GM23338 (cell line): ENCODE results near the gene GRIN1. TPM values are rescaled to one million over a fixed set of nuclear protein-coding genes. Genes with fewer than 3 reads are reported as not detected.
A peak's percentile ranks its signal among the peaks of the same experiment; 100 is the strongest.

Experiments
- ATAC-seq: fragments of 200-7000 bp; cut with Tn5 transposase; 3 replicates; pipeline ENCODE4 v1.9.1; 2020
- DNase-seq: peaks from one replicate; pipeline ENCODE4 v3.0.0-alpha.2; 2015; ENCODE audit warnings: low spot score
- H2AFZ ChIP-seq: fragments of 200-600 bp; sonication (generic); 2 replicates; pipeline ENCODE4 v1.8.0; 2016; ENCODE audit warnings: antibody characterized with exemption, mild to moderate bottlenecking, moderate library complexity
- H3F3A ChIP-seq: fragments of 200-600 bp; sonication (generic); replicated peaks from 2 replicates; pipeline ENCODE4 v1.8.0; 2017; ENCODE audit warnings: antibody characterized with exemption, mixed run types, low read depth
- H3K27ac ChIP-seq: fragments of 200-600 bp; sonication (generic); 2 replicates; pipeline ENCODE4 v1.6.1; 2016; ENCODE audit warnings: low read depth
- H3K27me3 ChIP-seq: fragments of 200-600 bp; sonication (generic); 2 replicates; pipeline ENCODE4 v1.8.0; 2016; ENCODE audit warnings: mild to moderate bottlenecking, mixed run types, moderate library complexity; ENCODE audit not compliant: insufficient read depth
- H3K36me3 ChIP-seq: fragments of 200-600 bp; sonication (generic); 2 replicates; pipeline ENCODE4 v1.8.0; 2016; ENCODE audit warnings: mild to moderate bottlenecking; ENCODE audit not compliant: insufficient read depth
- H3K4me1 ChIP-seq: fragments of 200-600 bp; sonication (generic); 2 replicates; pipeline ENCODE4 v1.8.0; 2016; ENCODE audit warnings: mild to moderate bottlenecking, moderate library complexity; ENCODE audit not compliant: insufficient read depth
- H3K4me2 ChIP-seq: fragments of 200-600 bp; sonication (generic); 2 replicates; pipeline ENCODE4 v1.7.1; 2017; ENCODE audit warnings: mixed run types
- H3K4me3 ChIP-seq: fragments of 200-600 bp; sonication (generic); 2 replicates; pipeline ENCODE4 v1.6.1; 2016; ENCODE audit warnings: mixed run types
- H3K79me2 ChIP-seq: fragments of 200-600 bp; sonication (generic); replicated peaks from 2 replicates; pipeline ENCODE4 v1.8.0; 2017; ENCODE audit warnings: mild to moderate bottlenecking; ENCODE audit not compliant: insufficient read depth
- H3K9me2 ChIP-seq: fragments of 200-600 bp; sonication (generic); 2 replicates; pipeline ENCODE4 v1.8.0; 2017; ENCODE audit not compliant: insufficient read depth
- H4K20me1 ChIP-seq: fragments of 200-600 bp; sonication (generic); replicated peaks from 2 replicates; pipeline ENCODE4 v1.8.0; 2017; ENCODE audit warnings: mild to moderate bottlenecking; ENCODE audit not compliant: insufficient read depth
- H3K27ac Mint-ChIP-seq: 2 replicates; pipeline ENCODE4 v1.8.0; 2020; ENCODE audit warnings: inconsistent platforms, mild to moderate bottlenecking, moderate library complexity, mixed read lengths
- H3K27me3 Mint-ChIP-seq: 3 replicates; pipeline ENCODE4 v1.8.0; 2022; ENCODE audit warnings: low read depth, mild to moderate bottlenecking, moderate library complexity, mixed read lengths, inconsistent platforms; ENCODE audit not compliant: insufficient read depth, poor library complexity
- H3K36me3 Mint-ChIP-seq: 3 replicates; pipeline ENCODE4 v1.8.0; 2021; ENCODE audit warnings: low read depth, mild to moderate bottlenecking, inconsistent platforms, moderate library complexity, mixed read lengths
- H3K4me1 Mint-ChIP-seq: 3 replicates; pipeline ENCODE4 v1.8.0; 2020; ENCODE audit warnings: mild to moderate bottlenecking, inconsistent platforms, mixed read lengths
- H3K4me3 Mint-ChIP-seq: 3 replicates; pipeline ENCODE4 v1.8.0; 2021; ENCODE audit warnings: moderate library complexity, mild to moderate bottlenecking, inconsistent platforms, mixed read lengths
- H3K9me3 Mint-ChIP-seq: 3 replicates; pipeline ENCODE4 v1.8.0; 2020; ENCODE audit warnings: moderate library complexity, mild to moderate bottlenecking, inconsistent platforms, mixed read lengths
- polyA plus RNA-seq: library from polyadenylated mRNA; unstranded; fragments of >200 nt; fragmentation: Nextera tagmentation; extraction: Ambion mirVana; gene quantifications from 2 replicates; pipeline ENCODE4 v1.2.1, GENCODE V29; 2016
- total RNA-seq: library from RNA; depleted of rRNA; stranded (reverse); fragments of >200 nt; shearing (Covaris generic); gene quantifications from 2 replicates; pipeline ENCODE4 v1.2.3, GENCODE V29; 2014
- TF ChIP-seq, protein P1 (sequence below): fragments of 250-450 bp; sonication (Bioruptor Pico); IDR thresholded peaks from 2 replicates; pipeline ENCODE4 v1.5.0; 2020; ENCODE audit warnings: mild to moderate bottlenecking, moderate library complexity
- TF ChIP-seq, protein P2 (sequence below), 2 experiments: fragments of 200-600 bp in 1 of 2; sonication (generic) in 1 of 2; conservative IDR thresholded peaks; 2 replicates each; pipeline versions ENCODE4 v1.5.1 to v1.6.1; 2016 to 2017; ENCODE audit warnings: antibody characterized with exemption in 2 of 2, low read depth in 2 of 2, mild to moderate bottlenecking in 2 of 2, moderate library complexity in 1 of 2

The GRIN1 gene
- total and polyA plus RNA-seq, 2 experiments from 2014 or later, result 2.7 to 5.5 TPM

GRCh38 chr9:137164370-137165249 lies 25.7 kb downstream of the GRIN1 start:
- peak overlapping the region; percentile 10; the same call in 1 of the 3 replicates for H3K4me3 Mint-ChIP-seq
- no peaks in the 10 kb centered on the region for H4K20me1 ChIP-seq
- H3K79me2 ChIP-seq, result no peaks in the 10 kb centered on the region
- no peaks in the 10 kb centered on the region for H3K36me3 ChIP-seq
- H3K9me3 Mint-ChIP-seq, result no peaks in the 10 kb centered on the region
- H3F3A ChIP-seq, result no peaks in the 10 kb centered on the region
- H3K4me1 Mint-ChIP-seq, result no peaks in the 10 kb centered on the region; the same call in 2 of the 3 replicates
- no peak overlapping the region for H3K27ac Mint-ChIP-seq
- TF ChIP-seq, protein P1, sequence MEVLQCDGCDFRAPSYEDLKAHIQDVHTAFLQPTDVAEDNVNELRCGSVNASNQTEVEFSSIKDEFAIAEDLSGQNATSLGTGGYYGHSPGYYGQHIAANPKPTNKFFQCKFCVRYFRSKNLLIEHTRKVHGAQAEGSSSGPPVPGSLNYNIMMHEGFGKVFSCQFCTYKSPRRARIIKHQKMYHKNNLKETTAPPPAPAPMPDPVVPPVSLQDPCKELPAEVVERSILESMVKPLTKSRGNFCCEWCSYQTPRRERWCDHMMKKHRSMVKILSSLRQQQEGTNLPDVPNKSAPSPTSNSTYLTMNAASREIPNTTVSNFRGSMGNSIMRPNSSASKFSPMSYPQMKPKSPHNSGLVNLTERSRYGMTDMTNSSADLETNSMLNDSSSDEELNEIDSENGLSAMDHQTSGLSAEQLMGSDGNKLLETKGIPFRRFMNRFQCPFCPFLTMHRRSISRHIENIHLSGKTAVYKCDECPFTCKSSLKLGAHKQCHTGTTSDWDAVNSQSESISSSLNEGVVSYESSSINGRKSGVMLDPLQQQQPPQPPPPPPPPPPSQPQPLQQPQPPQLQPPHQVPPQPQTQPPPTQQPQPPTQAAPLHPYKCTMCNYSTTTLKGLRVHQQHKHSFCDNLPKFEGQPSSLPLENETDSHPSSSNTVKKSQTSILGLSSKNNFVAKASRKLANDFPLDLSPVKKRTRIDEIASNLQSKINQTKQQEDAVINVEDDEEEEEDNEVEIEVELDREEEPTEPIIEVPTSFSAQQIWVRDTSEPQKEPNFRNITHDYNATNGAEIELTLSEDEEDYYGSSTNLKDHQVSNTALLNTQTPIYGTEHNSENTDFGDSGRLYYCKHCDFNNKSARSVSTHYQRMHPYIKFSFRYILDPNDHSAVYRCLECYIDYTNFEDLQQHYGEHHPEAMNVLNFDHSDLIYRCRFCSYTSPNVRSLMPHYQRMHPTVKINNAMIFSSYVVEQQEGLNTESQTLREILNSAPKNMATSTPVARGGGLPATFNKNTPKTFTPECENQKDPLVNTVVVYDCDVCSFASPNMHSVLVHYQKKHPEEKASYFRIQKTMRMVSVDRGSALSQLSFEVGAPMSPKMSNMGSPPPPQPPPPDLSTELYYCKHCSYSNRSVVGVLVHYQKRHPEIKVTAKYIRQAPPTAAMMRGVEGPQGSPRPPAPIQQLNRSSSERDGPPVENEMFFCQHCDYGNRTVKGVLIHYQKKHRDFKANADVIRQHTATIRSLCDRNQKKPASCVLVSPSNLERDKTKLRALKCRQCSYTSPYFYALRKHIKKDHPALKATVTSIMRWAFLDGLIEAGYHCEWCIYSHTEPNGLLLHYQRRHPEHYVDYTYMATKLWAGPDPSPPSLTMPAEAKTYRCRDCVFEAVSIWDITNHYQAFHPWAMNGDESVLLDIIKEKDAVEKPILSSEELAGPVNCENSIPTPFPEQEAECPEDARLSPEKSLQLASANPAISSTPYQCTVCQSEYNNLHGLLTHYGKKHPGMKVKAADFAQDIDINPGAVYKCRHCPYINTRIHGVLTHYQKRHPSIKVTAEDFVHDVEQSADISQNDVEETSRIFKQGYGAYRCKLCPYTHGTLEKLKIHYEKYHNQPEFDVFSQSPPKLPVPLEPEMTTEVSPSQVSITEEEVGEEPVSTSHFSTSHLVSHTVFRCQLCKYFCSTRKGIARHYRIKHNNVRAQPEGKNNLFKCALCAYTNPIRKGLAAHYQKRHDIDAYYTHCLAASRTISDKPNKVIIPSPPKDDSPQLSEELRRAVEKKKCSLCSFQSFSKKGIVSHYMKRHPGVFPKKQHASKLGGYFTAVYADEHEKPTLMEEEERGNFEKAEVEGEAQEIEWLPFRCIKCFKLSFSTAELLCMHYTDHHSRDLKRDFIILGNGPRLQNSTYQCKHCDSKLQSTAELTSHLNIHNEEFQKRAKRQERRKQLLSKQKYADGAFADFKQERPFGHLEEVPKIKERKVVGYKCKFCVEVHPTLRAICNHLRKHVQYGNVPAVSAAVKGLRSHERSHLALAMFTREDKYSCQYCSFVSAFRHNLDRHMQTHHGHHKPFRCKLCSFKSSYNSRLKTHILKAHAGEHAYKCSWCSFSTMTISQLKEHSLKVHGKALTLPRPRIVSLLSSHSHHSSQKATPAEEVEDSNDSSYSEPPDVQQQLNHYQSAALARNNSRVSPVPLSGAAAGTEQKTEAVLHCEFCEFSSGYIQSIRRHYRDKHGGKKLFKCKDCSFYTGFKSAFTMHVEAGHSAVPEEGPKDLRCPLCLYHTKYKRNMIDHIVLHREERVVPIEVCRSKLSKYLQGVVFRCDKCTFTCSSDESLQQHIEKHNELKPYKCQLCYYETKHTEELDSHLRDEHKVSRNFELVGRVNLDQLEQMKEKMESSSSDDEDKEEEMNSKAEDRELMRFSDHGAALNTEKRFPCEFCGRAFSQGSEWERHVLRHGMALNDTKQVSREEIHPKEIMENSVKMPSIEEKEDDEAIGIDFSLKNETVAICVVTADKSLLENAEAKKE (CRISPR knock-in tag), result no peak
- TF ChIP-seq, protein P2, sequence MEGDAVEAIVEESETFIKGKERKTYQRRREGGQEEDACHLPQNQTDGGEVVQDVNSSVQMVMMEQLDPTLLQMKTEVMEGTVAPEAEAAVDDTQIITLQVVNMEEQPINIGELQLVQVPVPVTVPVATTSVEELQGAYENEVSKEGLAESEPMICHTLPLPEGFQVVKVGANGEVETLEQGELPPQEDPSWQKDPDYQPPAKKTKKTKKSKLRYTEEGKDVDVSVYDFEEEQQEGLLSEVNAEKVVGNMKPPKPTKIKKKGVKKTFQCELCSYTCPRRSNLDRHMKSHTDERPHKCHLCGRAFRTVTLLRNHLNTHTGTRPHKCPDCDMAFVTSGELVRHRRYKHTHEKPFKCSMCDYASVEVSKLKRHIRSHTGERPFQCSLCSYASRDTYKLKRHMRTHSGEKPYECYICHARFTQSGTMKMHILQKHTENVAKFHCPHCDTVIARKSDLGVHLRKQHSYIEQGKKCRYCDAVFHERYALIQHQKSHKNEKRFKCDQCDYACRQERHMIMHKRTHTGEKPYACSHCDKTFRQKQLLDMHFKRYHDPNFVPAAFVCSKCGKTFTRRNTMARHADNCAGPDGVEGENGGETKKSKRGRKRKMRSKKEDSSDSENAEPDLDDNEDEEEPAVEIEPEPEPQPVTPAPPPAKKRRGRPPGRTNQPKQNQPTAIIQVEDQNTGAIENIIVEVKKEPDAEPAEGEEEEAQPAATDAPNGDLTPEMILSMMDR (conservative IDR thresholded peaks at IDR 0.05; ENCODE audit: low read depth in 2 of 2), result no peak
- ATAC-seq (no peak), DNase-seq (no peak)
- no peaks in the 10 kb centered on the region for H3K9me2 ChIP-seq
- H3K27me3 ChIP-seq, result peaks cover 86% of the 10 kb centered on the region
- no peak overlapping the region for H3K27ac ChIP-seq
- H3K4me1 ChIP-seq, result no peaks in the 10 kb centered on the region; the same call in 1 of the 2 replicates
- no peak overlapping the region for H3K4me2 ChIP-seq
- H2AFZ ChIP-seq, result no peak overlapping the region
- no peak overlapping the region for H3K4me3 ChIP-seq
- H3K27me3 Mint-ChIP-seq, result peaks cover 82% of the 10 kb centered on the region
- H3K36me3 Mint-ChIP-seq, result no peaks in the 10 kb centered on the region
